Stimulated activated CD4-positive, alpha-beta T cell treated with anti-CD3 and anti-CD28 coated beads, Interleukin-15, amount 100 ng/mL, for 24 hours (primary cell): Measurements from ENCODE around the gene MATN4.

Experiments
- DNase-seq: peaks from one replicate; pipeline ENCODE4 v3.0.0-alpha.2; 2020

MATN4 gene

DNA sequence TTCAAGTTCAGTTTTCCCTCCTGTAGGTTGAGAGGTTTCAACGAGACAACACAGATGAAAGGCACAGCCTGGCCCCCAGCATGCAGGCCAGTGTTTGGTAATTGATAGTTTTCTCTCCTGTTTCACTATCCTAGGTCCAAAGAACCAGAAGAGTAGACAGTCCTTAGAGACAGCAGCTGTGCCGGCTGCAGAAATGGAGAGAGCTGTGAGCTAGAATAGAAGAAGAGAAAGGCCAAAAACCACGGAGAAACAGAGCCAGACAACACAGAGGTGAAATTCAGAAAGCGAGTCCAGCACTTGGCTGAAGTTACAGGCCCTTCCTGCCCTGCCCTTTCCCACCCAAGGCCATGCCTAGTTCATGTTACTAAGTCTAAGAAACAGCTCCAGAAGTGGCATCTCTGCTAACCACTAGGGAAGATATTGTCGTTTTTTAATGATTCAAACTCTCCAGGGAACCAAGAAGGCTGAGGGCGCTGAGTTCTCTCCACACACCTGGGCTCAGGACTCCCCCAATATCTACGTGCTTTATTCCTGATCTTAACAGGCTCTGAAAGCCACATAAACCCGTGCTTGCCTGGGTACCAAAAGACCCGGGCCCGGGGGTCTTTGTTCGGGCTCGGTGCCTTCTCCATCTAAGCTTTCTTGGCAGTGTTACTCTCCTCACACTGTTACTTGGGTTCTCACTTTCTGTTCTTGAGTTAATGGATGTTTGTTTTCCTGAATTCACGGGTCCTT is 18.0 kb downstream of the MATN4 start:
- DNase-seq, result no peak

DNA sequence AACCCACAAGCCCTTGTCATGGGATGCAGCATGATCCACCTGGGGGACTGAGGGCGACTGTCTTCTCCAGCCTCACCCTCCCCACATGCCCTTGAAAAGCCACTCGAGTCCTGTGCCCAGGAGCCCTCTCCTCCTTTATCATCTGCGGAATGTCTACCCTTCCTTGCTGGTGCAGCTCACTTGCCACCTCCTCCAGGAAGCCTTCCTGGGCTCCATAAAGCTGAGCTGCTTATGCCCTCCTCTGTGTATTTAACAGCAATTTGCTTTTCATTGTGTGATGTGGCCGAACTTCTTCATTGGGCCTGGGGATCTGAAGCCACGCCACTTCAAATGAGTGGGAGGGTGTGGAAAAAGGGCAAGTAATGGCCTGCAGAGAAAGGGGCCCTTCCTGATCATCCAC is 19.2 kb downstream of the MATN4 start:
- DNase-seq, result no peak

DNA sequence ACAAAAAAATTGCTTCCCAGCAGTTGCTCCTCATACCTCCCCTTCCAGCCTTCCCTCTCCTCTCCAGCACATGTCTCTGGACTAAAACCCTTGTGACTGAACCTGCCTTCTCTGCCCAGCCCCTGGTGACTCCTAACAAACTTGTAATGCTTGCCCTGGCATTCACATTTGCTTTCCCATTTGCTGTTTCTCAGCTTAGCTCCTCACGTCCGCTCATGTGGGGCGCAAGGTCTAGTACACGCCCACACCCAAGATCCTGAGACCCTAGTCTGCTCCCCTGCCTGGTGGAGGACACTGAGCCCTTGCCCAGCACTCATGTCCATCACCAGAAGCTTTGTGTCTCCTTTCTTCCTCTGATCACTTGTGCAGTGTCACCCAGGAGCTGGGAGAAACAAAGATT is 19.7 kb downstream of the MATN4 start:
- DNase-seq, result no peak

DNA sequence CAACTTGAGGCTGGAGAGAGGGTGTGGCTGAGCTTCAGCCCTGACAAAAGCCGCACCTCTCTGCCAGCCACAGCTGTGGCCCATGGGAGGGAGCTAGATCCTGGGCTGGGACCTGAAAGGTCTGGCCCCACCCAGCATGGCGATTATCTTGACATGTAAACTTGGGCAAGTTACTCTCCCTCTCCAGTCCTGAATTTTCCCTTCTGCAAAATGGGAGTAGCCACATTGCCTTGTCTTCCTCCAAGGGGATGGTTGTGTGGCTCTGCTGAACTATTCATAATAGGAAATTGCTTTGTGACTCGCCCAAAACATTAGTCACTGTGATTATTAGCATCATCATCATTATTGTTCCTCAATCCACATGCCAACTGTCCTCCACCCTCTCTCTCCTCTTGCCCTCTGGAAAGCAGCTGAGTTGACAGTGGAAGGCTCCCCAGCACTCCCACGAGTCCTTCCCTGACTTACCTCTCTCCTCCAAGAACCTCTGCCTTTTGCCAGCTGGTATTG is 24.5 kb downstream of the MATN4 start:
- no peak for DNase-seq

DNA sequence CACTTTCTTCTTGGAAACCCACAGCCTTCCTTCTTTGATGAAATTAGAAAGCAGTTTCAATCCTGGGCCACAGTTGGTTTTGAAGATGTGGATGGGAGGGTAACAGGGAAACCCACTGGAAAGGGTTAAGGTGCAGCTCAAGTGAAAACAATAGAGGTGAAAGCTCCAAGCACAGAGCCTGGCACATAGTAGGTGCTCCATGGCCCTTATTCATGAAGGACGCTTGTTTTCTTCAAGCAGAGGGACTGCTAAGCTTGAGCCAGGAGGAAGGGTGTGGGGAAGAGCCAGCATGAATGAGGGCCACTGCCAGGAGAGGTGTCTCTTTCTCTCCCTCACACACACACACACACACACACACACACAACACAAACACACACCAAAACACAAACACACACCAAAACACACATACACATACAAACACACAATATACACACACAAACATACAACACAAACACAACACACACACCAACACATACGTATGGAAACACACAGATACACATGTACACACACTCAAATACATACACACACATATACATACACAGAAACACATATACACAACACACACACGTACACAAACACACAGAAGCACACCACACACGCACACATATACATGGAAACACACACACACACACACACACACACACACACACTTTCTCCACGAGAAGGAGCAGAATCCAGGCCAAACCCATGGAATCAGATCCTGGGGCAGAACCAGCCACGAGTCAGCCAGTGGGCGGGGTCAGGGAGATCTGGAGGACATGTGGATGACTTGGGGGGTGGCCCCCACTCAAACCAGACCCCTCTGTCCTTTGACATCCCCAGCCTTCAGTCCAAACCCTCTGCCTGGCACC is 25.2 kb downstream of the MATN4 start:
- DNase-seq, result no peak

DNA sequence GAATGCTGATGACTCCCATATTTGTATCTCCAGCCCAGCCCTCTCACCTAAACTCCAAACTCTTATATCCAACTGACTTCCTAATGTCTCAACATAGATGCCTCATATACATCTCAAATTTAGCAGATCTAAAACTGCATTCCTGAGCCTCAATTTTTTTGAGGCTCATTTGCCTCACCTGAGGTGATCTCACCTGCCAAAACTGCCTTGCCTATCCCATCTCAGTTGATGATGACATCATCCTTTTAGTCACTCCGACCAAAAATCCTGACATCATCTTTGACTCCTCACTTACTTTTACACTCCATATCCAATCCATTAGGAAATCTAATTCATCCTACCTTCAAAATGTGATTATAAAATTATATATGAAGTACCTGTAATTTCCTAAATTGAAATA is 28.1 kb downstream of the MATN4 start:
- DNase-seq, result no peak

DNA sequence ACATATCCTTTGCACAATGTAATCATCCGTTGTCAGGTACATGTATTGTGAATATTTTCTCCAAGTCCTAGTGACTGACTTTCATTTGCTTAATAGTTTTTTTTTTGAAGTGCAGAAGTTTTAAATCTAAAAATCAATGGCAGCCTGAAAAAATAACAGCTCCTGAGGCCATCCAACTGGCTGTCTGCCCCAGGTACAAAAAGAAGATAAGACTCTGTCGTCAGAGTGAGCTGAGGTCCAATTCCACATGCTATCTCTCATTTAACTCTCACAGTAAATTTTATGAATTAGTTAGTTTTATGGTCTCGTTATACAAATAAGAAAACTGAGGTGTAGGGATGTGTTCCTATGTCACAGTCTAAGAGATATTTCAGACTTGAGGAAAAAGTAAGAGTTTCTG is 32.8 kb downstream of the MATN4 start:
- DNase-seq, result no peak

DNA sequence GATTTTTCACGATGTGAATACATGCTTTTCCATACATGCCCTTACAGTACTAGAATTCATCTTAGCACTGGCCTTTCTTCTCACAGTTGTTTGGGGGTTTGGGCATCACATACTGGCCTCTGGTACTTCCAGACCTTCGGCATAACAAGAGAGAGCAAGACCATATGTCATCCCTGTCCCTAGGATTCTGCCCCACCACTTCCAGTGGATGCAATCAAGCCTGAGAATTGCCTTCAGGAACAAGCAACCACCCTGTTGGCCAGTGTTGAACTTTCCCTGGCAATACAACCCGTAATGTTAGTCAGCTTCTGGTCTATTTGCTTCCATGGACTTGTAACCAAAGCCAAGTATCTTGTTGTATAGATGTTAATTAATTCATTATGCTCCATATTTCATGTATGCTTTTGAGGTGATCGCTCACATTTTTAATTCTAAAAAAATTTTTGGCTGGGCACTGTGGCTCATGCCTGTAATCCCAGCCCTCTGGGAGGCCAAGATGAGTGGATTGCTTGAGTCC is 38.3 kb downstream of the MATN4 start:
- no peak for DNase-seq

DNA sequence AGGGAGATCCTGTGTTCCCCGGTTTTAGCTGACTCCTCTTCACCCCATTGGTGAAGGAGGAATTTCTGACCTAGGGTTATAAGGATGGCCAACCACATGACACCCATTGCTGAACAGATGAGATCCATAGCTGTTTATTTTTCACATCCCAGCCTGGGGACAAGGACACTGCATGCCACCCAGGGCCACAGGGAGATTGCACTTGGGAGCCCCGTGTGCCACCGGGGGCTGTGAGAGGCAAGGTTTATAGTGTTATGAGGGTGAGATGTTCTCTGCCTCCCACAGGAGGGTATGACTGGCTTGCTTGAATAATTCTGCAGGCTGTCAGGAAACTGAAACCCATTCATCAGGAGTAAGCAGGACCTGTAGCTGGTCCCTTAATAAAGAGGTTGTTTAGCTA is 39.0 kb downstream of the MATN4 start:
- no peak for DNase-seq

DNA sequence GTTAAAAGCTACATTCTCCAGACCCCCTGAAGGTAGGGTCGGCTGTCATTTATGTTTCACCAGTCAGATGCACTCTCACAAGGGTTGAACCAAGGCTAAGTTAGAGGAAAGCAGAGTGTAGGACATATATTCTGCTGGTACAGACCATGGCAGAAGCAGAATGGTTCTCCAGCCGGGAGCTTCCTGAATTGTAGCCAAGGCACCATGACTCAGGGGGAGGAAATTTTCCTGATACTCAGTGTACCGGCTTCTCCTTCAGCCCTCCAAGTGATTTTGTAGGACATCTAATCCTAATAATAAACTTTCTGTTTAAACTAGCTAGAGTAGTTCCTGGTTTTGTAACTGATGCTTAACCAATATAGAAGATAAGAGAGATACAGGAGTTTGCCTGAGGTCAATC is 39.6 kb downstream of the MATN4 start:
- DNase-seq, result no peak

DNA sequence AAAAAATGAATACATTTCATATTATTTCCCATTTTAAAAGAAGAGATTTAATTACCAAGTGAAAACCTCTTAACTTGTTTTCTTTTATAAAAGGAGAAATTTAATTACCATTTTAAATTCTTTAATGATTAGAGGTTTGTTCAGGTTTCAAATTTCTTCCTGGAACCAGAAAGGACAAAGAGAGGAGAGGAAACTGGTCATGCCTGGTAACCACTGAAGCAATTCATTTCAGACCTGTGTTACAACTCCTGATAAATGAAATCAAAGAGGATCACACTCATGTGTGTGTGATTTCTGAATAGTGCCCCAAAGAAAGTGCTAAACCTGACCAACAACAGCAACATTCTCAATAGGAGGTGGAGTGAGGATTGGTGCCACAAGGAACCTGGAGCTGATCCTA is 41.1 kb downstream of the MATN4 start:
- DNase-seq, result no peak

DNA sequence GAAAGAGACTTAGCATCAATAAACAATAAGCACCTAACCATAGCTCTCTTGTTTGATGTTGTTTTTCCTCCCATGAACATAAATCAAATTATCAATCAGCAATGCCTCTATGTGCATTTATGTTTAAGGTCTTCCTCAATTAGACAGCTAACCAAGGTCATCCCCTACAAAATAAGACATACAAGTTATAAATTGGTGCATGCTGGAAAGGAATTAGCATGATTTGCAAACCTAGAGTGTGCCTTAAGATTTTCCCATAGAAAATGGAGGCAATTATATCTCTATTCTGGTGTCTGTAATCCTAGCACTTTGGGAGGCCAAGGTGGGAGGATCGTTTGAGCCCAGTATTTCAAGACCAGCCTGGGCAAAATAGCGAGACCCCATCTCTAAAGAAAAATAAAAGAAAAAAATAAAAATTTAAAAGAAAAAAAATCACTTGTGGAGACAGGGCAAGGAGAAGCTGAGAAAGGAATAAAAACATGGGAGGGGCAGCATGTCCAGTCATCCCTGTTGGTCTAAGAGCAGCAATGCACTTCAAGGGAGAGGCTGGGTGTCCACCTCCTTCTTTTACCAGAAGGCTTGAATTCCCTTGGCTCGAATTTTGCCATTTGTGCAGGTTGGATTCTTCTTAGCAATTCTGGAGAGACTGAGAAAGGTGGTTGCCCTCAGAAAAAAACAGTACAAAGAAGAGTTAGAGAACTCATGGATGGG is 44.4 kb downstream of the MATN4 start:
- DNase-seq, result no peak

DNA sequence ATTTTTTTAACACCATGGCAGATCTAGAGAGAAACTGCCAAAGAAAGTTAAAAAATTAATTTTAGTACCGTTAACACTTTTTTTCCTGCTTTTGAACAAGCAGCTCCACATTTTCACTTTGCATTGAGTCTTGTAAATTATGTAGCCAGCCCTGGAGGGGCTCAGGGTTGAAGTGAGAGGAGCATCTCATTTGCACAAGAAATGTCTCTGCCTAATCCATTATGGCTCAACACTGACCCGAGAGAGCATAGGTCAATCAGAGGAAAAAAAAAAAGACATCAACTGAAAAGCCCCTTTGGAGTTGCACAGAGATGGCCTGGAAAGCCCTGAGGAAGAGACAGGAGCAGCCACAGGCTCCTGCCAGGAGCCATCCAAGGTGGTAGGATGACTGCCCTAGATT is 49.4 kb downstream of the MATN4 start:
- DNase-seq, result no peak

DNA sequence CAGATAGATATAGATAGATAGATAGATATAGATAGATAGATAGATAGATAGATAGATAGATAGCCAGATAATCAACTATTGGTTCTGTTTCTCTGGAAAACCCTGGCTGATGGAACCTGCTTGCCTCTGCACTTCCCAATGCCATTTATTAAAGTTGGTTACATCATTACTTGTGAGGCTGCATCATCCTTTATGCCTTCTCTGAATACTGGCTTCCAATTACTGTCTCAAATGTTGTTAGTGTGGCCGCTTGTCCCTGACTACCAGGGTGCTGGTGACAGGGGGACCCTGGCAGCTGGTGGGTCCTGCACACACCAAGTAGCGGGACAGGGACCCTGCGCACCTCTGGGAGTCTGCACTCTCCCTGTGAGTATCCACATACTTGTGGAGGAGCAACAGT is 49.8 kb downstream of the MATN4 start:
- DNase-seq, result no peak

DNA sequence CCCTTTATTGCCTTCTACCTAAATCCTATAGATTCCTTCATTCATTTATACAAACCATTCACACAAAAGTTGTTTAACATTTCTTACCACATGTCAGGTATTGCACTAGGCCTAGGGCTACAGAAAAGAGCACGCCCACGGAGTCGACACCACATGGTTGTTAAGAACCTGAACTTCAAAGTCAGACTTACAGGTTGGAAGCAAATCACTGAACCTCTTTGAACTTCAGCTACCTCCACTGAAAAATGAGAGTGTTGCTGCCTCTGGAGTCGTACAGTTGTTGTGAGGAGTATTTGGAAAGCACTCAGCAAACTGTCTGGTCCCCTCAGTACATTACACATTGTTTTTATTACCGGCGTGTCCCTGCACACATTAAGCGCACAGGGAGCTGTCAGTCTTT is 50.4 kb downstream of the MATN4 start:
- no peak for DNase-seq

DNA sequence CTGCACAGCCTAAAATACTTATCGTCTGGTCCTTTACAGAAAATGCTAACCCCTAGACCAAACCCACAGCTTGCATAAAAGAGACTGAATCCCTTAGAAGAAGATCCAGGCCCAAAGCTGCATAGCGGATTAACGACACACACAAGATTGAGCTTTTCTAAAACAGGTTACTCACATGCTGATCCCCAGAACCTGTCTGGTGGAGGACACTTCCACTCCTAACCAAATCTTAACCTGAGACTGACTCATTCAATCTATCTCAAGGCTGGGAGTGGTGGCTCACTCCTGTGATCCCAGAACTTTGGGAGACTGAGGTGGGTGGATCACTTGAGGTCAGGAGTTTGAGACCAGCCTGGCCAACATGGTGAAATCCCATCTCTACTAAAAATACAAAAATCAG is 50.9 kb downstream of the MATN4 start:
- no peak for DNase-seq

DNA sequence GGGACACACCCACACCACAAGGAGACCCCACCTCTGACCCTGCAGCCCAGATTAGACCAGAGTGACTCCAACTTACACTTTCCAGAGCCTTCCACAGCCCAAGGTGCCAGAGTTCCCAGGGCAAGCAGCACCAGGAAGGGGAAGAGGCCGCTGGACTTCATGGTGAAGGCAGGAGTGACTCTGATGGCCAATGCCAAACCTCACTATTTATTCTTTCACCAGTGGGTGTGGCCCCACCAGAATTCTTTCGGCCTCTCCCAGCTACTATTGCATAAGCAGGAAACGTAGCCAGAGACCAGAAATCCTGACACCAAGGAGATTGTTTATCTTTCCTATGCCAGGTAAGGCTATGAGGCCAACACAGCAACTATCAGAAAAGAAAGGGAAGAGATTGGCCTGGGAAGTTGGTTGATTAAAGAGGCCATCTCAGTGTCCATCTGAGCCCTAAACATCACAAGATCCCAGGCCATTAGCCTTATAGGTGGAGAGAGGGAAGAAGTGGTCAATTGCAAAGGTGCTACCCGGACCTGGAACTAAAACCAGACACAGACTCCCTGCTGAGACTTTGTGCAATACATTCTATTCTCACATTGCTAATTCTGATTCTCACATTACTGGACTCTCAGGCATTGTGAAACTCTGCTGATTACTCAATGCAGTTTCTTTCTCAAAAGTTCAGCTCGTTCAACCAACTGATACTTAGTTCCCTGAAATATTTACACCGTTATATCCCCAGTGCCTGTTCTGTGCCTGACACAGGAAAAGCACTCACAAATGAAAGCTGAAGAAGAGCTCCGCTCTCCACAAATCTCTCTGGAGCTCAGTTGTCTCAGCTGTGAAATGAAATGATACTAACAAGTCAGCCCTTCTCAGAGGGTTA is 53.5 kb downstream of the MATN4 start, which contains the start of gene SLPI:
TSS of gene SLPI (minus strand) at position 182 of the 880 bp plus-strand sequence. CDS start at position 161, 21 bp downstream.
- no peak for DNase-seq

DNA sequence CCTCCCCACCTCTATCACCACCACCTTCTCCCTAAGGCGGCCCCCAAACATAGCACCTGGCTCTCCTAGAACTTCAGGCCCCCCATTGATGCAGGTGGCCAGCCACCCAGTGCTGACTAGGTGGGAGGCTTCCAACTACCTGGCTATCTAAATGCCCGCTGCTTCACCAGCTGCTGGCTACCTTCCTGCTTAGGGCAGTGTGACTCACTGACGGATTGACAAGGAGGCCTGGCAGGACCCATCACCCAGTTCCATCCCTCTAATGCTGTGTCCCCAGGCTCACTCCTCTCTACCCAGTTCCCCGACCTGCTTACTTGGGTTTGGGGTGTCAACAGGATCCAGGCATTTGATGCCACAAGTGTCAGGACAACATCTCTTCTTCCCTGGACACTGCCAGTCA is 54.8 kb downstream of the MATN4 start:
- DNase-seq, result no peak

DNA sequence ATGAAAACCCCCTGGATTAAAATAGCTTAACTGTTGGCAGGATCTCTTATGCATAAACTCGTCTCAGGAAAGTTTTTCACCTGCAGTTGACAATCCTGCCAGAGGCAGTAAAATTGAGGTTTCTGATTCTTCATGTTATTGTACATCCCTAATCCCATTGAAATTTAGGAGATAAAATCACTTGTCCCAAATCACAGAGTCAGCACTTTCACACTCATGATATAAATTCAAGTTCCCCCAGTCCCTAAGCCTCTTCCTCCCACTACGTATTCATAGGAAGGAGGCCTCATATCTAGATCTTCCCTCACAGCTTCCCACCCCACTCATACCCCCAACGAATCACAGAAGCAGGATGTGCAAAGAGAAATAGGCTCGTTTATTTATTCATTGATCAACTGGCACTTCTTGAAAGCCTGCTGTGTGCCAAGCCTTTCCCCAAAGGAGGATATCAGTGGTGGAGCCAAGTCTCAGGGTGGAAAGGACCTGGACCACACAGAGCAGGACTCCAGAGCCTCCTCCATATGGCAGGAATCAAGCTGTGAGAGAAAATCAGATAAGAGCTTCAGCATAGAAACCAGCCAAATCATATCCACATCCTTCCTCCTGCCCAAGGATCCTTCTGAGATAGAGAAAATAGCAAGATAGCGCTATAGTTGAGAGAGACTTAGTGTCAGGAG is 56.1 kb downstream of the MATN4 start:
- no peak for DNase-seq

DNA sequence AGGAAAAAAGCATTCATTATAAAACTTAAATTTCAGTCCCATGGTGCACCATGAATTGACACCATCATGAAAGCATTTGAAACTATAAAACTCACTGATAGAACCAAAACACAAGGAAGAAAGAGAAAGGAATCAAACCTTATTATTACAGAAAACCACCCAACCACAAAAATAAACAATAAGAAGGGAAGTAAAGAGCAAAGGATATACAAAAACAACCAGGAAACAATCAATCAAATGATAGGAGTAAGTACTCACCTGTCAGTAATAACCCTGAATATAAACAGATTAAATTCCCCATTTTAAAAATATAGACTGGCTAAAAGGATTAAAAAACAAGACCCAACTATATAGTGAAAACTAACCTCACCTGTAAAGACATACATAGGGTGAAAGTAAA is 59.5 kb downstream of the MATN4 start:
- DNase-seq, result no peak

DNA sequence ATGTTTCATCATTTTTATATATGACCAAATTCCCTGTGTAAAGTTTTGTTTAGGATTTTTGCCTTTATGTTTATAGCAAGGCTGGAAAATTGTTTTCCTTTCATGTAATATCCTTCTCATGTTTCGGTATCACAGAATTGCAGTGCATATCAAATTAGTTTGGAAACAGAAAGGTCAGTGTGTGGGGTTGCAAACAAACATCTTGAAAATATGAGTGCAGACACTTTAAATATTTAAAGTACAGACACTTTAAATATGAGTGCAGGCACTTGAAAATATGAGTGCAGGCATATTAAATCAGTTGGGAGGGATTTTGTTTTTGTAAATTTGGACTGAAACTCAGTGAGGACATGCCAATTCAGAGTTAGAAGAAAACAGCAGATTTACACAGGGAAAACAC is 60.2 kb downstream of the MATN4 start:
- DNase-seq, result no peak

DNA sequence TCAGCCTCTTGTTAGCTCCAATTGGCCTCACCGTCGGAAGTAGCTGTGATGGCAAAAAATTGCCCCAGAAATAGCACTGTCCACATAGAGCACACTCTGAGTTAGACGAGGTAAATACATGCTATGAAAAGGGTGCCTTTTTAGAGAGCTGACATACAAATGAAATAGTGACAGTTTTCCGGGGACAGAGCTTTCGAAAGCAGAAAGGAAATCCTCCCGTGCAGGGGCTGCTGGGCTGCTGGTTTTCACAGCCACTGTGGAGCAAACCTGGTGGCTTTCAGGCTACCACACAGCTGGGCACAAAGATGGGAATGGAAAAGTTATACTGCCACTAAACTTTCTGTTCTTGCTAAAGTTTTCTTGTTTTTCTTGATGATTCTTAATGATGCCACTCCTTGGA is 62.0 kb downstream of the MATN4 start:
- no peak for DNase-seq
